ENCODE data around the gene ZNF467. TPM values are rescaled to one million over a fixed set of nuclear protein-coding genes. Genes with fewer than 3 reads are reported as not detected.

ZNF467 gene
- total RNA-seq, 1 experiment from 2014 or later = 18.1 TPM

- no peak for ATAC-seq
- H3K27ac ChIP-seq (ENCODE audit: low read length) = no peak overlapping the region
- H3K4me1 ChIP-seq (ENCODE audit: control insufficient read depth, insufficient read depth, low read length) = no peaks in the 10 kb centered on the region
- H3K4me3 ChIP-seq (ENCODE audit: low read depth in 2 of 2, low read length in 2 of 2) = no peak overlapping the region
- POLR2A ChIA-PET = no interaction called here
- intact Hi-C loops (cut with micrococcal nuclease; ENCODE audit: unreplicated experiment) = no loop called here
- BruUV-seq (replicated peaks) = no TSS peak
- CTCF ChIA-PET = interaction anchor here (0.5 kb wide), 1 partner anchor 567 kb away, joined by 3 read pairs; no protein-coding TSS in a partner anchor
- no peaks in the 10 kb centered on the region for H3K36me3 ChIP-seq (ENCODE audit: control insufficient read depth, insufficient read depth, low read length)
- H3K9me3 ChIP-seq (ENCODE audit: control insufficient read depth, insufficient read depth, low read depth, low read length) = no peaks in the 10 kb centered on the region
- no peak for TF ChIP-seq SIN3A (IDR thresholded peaks at IDR 0.05; ENCODE audit: borderline replicate concordance, insufficient read depth, low read depth, low read length)
- no peak for TF ChIP-seq POLR2AphosphoS5 (IDR thresholded peaks at IDR 0.05; ENCODE audit: low read depth, low read length)
- TF ChIP-seq CTCF (IDR thresholded peaks at IDR 0.05) = no peak
- TF ChIP-seq TCF7L2 (IDR thresholded peaks at IDR 0.05; ENCODE audit: low read depth, low read length) = no peak
- TF ChIP-seq REST (IDR thresholded peaks at IDR 0.05; ENCODE audit: insufficient read depth in 1 of 2, low read depth in 2 of 2, low read length in 1 of 2) = no peak
- in situ Hi-C loops (cut with HindIII; ENCODE audit: low pct_unique_long_range_greater_than_20kb, low sequenced_read_pairs) = no loop called here
- DNase-seq (ENCODE audit: low read depth, low spot score) = no peak
- H3K27me3 ChIP-seq (ENCODE audit: control insufficient read depth, insufficient read depth, low read length) = no peaks in the 10 kb centered on the region
Observed at GRCh38 chr7:149788300-149788851, 15.0 kb upstream of the ZNF467 start.

GRCh38 chr7:149787428-149788299 lies 14.3 kb upstream of the ZNF467 start:
- BruUV-seq (replicated peaks) = no TSS peak
- H3K4me3 ChIP-seq (ENCODE audit: low read depth in 2 of 2, low read length in 2 of 2) = no peak overlapping the region
- CTCF ChIA-PET = interaction anchor here (0.5 kb wide), 1 partner anchor 568 kb away, joined by 3 read pairs; no protein-coding TSS in a partner anchor
- H3K27me3 ChIP-seq (ENCODE audit: control insufficient read depth, insufficient read depth, low read length) = no peaks in the 10 kb centered on the region
- POLR2A ChIA-PET = no interaction called here
- no peak overlapping the region for H3K27ac ChIP-seq (ENCODE audit: low read length)
- TF ChIP-seq CTCF (IDR thresholded peaks at IDR 0.05) (no peak), REST (IDR thresholded peaks at IDR 0.05; ENCODE audit: insufficient read depth in 1 of 2, low read depth in 2 of 2, low read length in 1 of 2) (no peak), SIN3A (IDR thresholded peaks at IDR 0.05; ENCODE audit: borderline replicate concordance, insufficient read depth, low read depth, low read length) (no peak)
- in situ Hi-C loops (cut with HindIII; ENCODE audit: low pct_unique_long_range_greater_than_20kb, low sequenced_read_pairs) = no loop called here
- H3K4me1 ChIP-seq (ENCODE audit: control insufficient read depth, insufficient read depth, low read length) = no peaks in the 10 kb centered on the region
- intact Hi-C loops (cut with micrococcal nuclease; ENCODE audit: unreplicated experiment) = no loop called here
- ATAC-seq (peak; percentile 64), DNase-seq (ENCODE audit: low read depth, low spot score) (no peak)
- H3K9me3 ChIP-seq (ENCODE audit: control insufficient read depth, insufficient read depth, low read depth, low read length) = no peaks in the 10 kb centered on the region
- H3K36me3 ChIP-seq (ENCODE audit: control insufficient read depth, insufficient read depth, low read length) = no peaks in the 10 kb centered on the region

All from Panc1 (cell line).